GM21576 (cell line): ENCODE results near the gene IFFO2.

Source experiments
- ATAC-seq: cut with Tn5 transposase; IDR thresholded peaks from one replicate; pipeline ENCODE4 v1.9.1; 2021; ENCODE audit warnings: mild to moderate bottlenecking, moderate library complexity; ENCODE audit not compliant: unreplicated experiment

IFFO2 gene

GRCh38 chr1:18972991-18973390, 16.5 kb upstream of the IFFO2 start:
- ATAC-seq, result no peak

GRCh38 chr1:18972531-18972930, 16.1 kb upstream of the IFFO2 start:
- no peak for ATAC-seq

GRCh38 chr1:18970762-18971161, 14.3 kb upstream of the IFFO2 start:
- no peak for ATAC-seq

- no peak for ATAC-seq
Observed at GRCh38 chr1:18970358-18970757, 13.9 kb upstream of the IFFO2 start.

GRCh38 chr1:18967066-18967690, 10.7 kb upstream of the IFFO2 start:
- ATAC-seq, result no peak

GRCh38 chr1:18965206-18966173, 9.0 kb upstream of the IFFO2 start:
- no peak for ATAC-seq

GRCh38 chr1:18963968-18964367, 7.5 kb upstream of the IFFO2 start:
- no peak for ATAC-seq

GRCh38 chr1:18962855-18963737, 6.6 kb upstream of the IFFO2 start:
- ATAC-seq, result no peak

- no peak for ATAC-seq
Observed at GRCh38 chr1:18962121-18962721, 5.7 kb upstream of the IFFO2 start.

- ATAC-seq, result no peak
Observed at GRCh38 chr1:18960821-18961220, 4.3 kb upstream of the IFFO2 start.

- no peak for ATAC-seq
Observed at GRCh38 chr1:18960409-18960808, 3.9 kb upstream of the IFFO2 start.

GRCh38 chr1:18959591-18959990, 3.1 kb upstream of the IFFO2 start:
- ATAC-seq, result no peak

GRCh38 chr1:18957532-18958300, 1.2 kb upstream of the IFFO2 start:
- no peak for ATAC-seq

- no peak for ATAC-seq
Observed at GRCh38 chr1:18957136-18957521, 653 bp upstream of the IFFO2 start.

GRCh38 chr1:18955441-18956192, 859 bp downstream of the IFFO2 start:
- no peak for ATAC-seq

- no peak for ATAC-seq
Observed at GRCh38 chr1:18955131-18955440, 1.4 kb downstream of the IFFO2 start.

GRCh38 chr1:18954270-18955071, 2.0 kb downstream of the IFFO2 start:
- ATAC-seq, result no peak

- no peak for ATAC-seq
Observed at GRCh38 chr1:18953731-18954231, 2.7 kb downstream of the IFFO2 start.
